Heart left ventricle (tissue), 16 donors: ENCODE data around the gene NAXD. TPM values are rescaled to one million over a fixed set of nuclear protein-coding genes. Genes with fewer than 3 reads are reported as not detected.

Experiments
- ATAC-seq, 4 donors: fragments of 200-7000 bp; cut with Tn5 transposase; one replicate each; pipeline ENCODE4 v1.9.1; 2020 to 2022; ENCODE audit warnings: moderate library complexity in 4 of 4, mild to moderate bottlenecking in 3 of 4, moderate number of reproducible peaks in 1 of 4
- DNase-seq, 5 donors: peaks; one replicate each; pipeline ENCODE4 v3.0.0-alpha.2; 2020
- H3K27ac ChIP-seq, 12 donors: fragments of 200-600 bp; sonication (generic) in 4 of 12; one replicate each; pipeline versions ENCODE4 v1.5.0 to v1.8.0; 2016 to 2022; ENCODE audit warnings: mild to moderate bottlenecking in 2 of 12
- H3K27me3 ChIP-seq, 9 donors: fragments of 200-600 bp; sonication (generic) in 2 of 9; one replicate each; pipeline versions ENCODE4 v1.5.1 to v1.8.0; 2016 to 2022; ENCODE audit warnings: mild to moderate bottlenecking in 3 of 9
- H3K36me3 ChIP-seq, 9 donors: fragments of 200-600 bp; sonication (generic) in 2 of 9; one replicate each; pipeline versions ENCODE4 v1.5.0 to v1.8.0; 2018 to 2022; ENCODE audit warnings: mild to moderate bottlenecking in 2 of 9
- H3K4me1 ChIP-seq, 12 donors: fragments of 200-600 bp; sonication (generic) in 4 of 12; one replicate each; pipeline versions ENCODE4 v1.5.0 to v1.8.0; 2016 to 2022; ENCODE audit warnings: mild to moderate bottlenecking in 3 of 12
- H3K4me3 ChIP-seq, 12 donors: fragments of 200-600 bp; sonication (generic) in 4 of 12; one replicate each; pipeline versions ENCODE4 v1.5.0 to v1.8.0; 2017 to 2022; ENCODE audit warnings: mild to moderate bottlenecking in 9 of 12, moderate library complexity in 4 of 12
- H3K9me3 ChIP-seq, 12 donors: fragments of 200-600 bp; sonication (generic) in 4 of 12; one replicate each; pipeline versions ENCODE4 v1.5.0 to v1.8.0; 2016 to 2022; ENCODE audit warnings: mild to moderate bottlenecking in 1 of 12
- POLR2A ChIP-seq, 2 donors: fragments of 450-650 bp; IDR thresholded peaks; one replicate each; pipeline ENCODE4 v1.6.1; 2017; ENCODE audit warnings: antibody characterized with exemption in 2 of 2, mild to moderate bottlenecking in 2 of 2, moderate library complexity in 2 of 2
- WGBS, 4 donors: extraction: QIAGEN DNeasy Blood & Tissue Kit in 2 of 4; methylation state at CpG; one replicate each; pipeline versions ENCODE4 v1.1.5 to v1.1.7; 2013 to 2018; 5-methylcytosine and 5-hydroxymethylcytosine counted together
- intact Hi-C, 10 donors: fragments of 100-400 bp; cut with DNase I; formaldehyde crosslinking; loops; one replicate each; pipeline versions ENCODE4 v1.11.1 to v1.14.2; 2022
- polyA plus RNA-seq, 2 donors: library from polyadenylated mRNA; stranded (reverse); fragments of 200-250 nt; gene quantifications; one replicate each; pipeline ENCODE4 v1.2.3, GENCODE V29; 2013
- total RNA-seq, 9 donors: library from RNA; depleted of rRNA in 2 of 9; stranded (reverse); fragments of >200 nt in 2 of 9; fragmentation: NEBNext Ultra II Directional in 3 of 9; extraction: Animal tissue kit (Norgen Biotek cat#: 25700) in 3 of 9; gene quantifications; one replicate each; pipeline versions ENCODE4 v1.1.0 to v1.2.4, GENCODE V29; 2016 to 2023
- TF ChIP-seq, protein P1 (sequence below), 12 donors: fragments of 200-600 bp; sonication (generic) in 4 of 12; IDR thresholded peaks; one replicate each; pipeline versions ENCODE4 v1.5.0 to v1.8.0; 2018 to 2022; ENCODE audit warnings: antibody characterized with exemption in 12 of 12, mild to moderate bottlenecking in 5 of 12
- donor health status: ischemic (EF 13 %, LVEDD 7.1; RV severe dilation, severe dysfunction).
- donor health status: healthy with polysubstance abuse.
- donor health status: DM: no; HTN: yes; CAD: no.
- donor health status: DM: no; HTN: no; CAD: no.
- donor health status: ischemic (EF 25% LVEDD 6.9; RV normal size, moderate dysfunction).
- donor health status: ischemic (EF 25% LVEDD 5.7; RV mildly dilated, moderate dysfunction).
- donor health status: healthy.
- donor health status: DM: yes; HTN: yes; CAD: no.
- donor health status: ischemic (EF 35%, LVEDD 5.7; RV mildly dilated, moderate dysfunction).
- donor health status: nonischemic (EF 11% LVEDD 7.7; RV severe dilation, severe dysfunction).
- donor health status: DM: yes; HTN: yes; CAD: no.
- donor health status: PGD.
- donor health status: ischemic (EF 29% LVEDD 5.4; RV normal size, mild dysfunction).
- donor health status: nonischemic (EF 23%, LVEDD 6.1; RV moderate dilation, normal function).

NAXD gene
- total and polyA plus RNA-seq, 11 donors = 19.2 to 31.4 (median 23.4) TPM

DNA sequence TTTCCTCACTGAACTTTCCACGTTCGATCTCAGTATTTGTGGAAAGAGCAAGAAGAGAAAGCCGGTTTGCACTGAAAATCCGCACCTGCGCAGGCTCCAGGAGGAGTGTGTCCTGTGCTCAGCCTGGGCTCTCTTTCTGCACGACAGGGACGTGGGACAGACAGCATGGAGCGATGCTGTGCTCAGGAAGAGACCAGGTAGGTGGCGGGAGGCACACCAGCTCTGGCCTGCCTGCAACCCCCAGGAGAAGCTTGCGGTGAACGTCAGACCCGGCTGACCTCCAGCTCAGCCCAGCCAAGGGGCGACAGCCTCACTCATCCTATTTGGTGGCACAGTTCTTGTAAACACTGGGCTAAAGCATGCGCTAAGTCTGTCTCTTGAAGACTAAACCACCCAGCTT is 35.9 kb downstream of the NAXD start:
- Histone ChIP-seq H3K9me3 (no peaks in the 10 kb centered on the region), H3K4me3 (no peak overlapping the region), H3K27ac (no peak overlapping the region), H3K36me3 (peaks cover 0 to 57% (median 27%) of the 10 kb centered on the region in 9 donors), H3K4me1 (no peaks in the 10 kb centered on the region), H3K27me3 (no peaks in the 10 kb centered on the region)
- no peak for TF ChIP-seq POLR2A (IDR thresholded peaks at IDR 0.05)
- TF ChIP-seq, protein P1, sequence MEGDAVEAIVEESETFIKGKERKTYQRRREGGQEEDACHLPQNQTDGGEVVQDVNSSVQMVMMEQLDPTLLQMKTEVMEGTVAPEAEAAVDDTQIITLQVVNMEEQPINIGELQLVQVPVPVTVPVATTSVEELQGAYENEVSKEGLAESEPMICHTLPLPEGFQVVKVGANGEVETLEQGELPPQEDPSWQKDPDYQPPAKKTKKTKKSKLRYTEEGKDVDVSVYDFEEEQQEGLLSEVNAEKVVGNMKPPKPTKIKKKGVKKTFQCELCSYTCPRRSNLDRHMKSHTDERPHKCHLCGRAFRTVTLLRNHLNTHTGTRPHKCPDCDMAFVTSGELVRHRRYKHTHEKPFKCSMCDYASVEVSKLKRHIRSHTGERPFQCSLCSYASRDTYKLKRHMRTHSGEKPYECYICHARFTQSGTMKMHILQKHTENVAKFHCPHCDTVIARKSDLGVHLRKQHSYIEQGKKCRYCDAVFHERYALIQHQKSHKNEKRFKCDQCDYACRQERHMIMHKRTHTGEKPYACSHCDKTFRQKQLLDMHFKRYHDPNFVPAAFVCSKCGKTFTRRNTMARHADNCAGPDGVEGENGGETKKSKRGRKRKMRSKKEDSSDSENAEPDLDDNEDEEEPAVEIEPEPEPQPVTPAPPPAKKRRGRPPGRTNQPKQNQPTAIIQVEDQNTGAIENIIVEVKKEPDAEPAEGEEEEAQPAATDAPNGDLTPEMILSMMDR (IDR thresholded peaks at IDR 0.05) = no peak
- WGBS, 4 donors = 89 to 94% (median 91%) methylated on average over 14 of the region's 14 CpGs
- intact Hi-C loops = no loop called here
- no peak for DNase-seq
- ATAC-seq = no peak

DNA sequence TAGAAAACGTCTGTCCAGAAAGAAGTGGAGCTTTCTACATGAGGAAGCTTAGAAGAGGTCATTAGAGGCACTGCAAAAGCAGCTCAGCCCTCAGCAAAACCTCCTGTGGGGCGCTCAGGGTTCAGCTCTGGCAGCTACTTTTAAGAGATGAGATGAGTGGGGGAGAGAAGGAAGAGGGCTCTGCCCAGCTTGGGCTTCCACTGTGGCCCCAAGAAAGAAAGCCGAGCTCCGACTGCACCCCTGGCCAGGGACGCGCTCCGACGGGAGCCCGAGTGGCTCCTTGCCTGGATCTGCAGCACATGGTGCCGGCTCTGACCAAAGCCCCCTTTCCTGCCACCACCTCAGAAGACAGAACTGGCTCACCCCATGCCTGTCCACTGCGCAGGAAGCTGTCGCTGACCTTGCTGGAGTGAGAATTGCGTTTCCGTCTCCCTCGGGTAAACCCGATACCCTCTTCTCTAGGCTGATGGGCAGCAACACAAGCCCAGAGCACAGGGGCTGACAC is 36.4 kb downstream of the NAXD start:
- Histone ChIP-seq H3K9me3 (no peaks in the 10 kb centered on the region), H3K27ac (no peak overlapping the region), H3K4me1 (no peaks in the 10 kb centered on the region), H3K27me3 (no peaks in the 10 kb centered on the region), H3K4me3 (no peak overlapping the region), H3K36me3 (peaks cover 0 to 52% (median 27%) of the 10 kb centered on the region in 9 donors)
- WGBS, 4 donors = 93 to 97% (median 94%) methylated on average over 11 to 16 of the region's 16 CpGs
- no peak for TF ChIP-seq POLR2A (IDR thresholded peaks at IDR 0.05)
- TF ChIP-seq, protein P1 (IDR thresholded peaks at IDR 0.05) = no peak
- intact Hi-C loops = no loop called here
- no peak for DNase-seq
- ATAC-seq = no peak

DNA sequence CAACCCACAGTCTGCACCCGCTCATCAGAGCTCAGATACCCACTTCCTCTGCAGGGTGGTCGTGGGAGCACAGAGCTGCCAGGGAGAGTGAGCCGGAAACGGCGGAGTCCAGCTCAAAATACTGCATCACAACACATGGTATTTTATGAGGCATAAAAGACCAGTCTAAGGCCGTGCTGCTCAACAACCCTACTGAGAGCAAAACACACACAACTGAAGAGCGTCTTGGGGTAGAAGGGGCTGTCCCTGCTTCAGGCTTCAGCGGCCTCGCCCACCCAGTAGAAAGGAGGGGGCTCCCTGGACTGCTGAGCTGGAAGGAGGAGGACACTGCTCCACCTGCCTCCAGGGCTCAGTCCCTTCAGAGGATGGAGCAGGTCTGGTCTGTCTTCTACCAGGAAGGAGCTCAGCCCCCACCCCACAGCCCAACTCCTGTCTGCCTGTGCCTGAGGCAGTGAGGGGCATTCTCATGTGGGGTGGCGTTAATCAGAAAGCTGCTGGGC is 36.9 kb downstream of the NAXD start:
- intact Hi-C loops = no loop called here
- no peak for DNase-seq
- TF ChIP-seq, protein P1 (IDR thresholded peaks at IDR 0.05) = no peak
- TF ChIP-seq POLR2A (IDR thresholded peaks at IDR 0.05) = no peak

DNA sequence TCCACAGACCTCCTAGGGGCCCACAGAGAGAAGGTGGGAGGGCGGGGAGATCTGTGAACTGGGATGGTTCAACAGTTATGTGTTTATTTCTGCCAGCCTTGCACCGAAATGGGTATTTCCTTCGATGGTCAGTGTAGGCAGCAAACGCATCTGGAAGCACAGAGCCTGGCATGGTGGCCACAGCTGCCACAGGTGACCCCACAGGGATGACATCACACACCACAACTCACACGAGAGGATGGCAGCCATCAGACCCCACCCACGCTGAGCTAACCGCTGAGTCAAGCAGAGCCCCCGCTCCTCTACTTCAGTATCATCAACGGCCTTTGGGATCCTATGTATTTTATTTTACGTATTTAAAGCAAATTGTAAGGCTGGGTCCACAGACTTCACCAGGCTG is 37.4 kb downstream of the NAXD start:
- H3K9me3 ChIP-seq = peaks cover 0 to 3% (median 0%) of the 10 kb centered on the region in 12 donors
- no peak for TF ChIP-seq POLR2A (IDR thresholded peaks at IDR 0.05)
- TF ChIP-seq, protein P1 (IDR thresholded peaks at IDR 0.05) = no peak
- peaks cover 0 to 50% (median 32%) of the 10 kb centered on the region in 9 donors for H3K36me3 ChIP-seq
- no peaks in the 10 kb centered on the region for H3K27me3 ChIP-seq
- H3K4me1 ChIP-seq = peaks cover 0 to 5% (median 0%) of the 10 kb centered on the region in 12 donors
- intact Hi-C loops = no loop called here
- no peak overlapping the region for H3K27ac ChIP-seq
- ATAC-seq (no peak), DNase-seq (no peak)
- 88 to 93% (median 92%) methylated on average over 10 of the region's 10 CpGs for WGBS, 4 donors
- no peak overlapping the region for H3K4me3 ChIP-seq

More for the DNA sequence above, 36.9 kb downstream of the NAXD start:
- Histone ChIP-seq H3K27me3 (no peaks in the 10 kb centered on the region), H3K27ac (no peak overlapping the region), H3K36me3 (peaks cover 0 to 50% (median 27%) of the 10 kb centered on the region in 9 donors), H3K9me3 (no peaks in the 10 kb centered on the region), H3K4me3 (no peak overlapping the region), H3K4me1 (peaks cover 0 to 2% (median 0%) of the 10 kb centered on the region in 12 donors)
- WGBS, 4 donors = 94 to 96% (median 94%) methylated on average over 9 to 10 of the region's 10 CpGs
- ATAC-seq = no peak
